NCI-H187 treated with DMSO at 0.1 percent for 48 hours (cell line): ENCODE measurements around the gene SND1.

Experiments
- DNase-seq: peaks from one replicate; lab custom pipeline; 2025; lab: John Stamatoyannopoulos, UW

SND1 gene

GRCh38 chr7:127934711-127935110 is 282.7 kb downstream of the SND1 start:
- no peak for DNase-seq

- DNase-seq: no peak
These were observed 283.9 kb downstream of the SND1 start for GRCh38 chr7:127935847-127936376.

- DNase-seq: no peak
These were observed 285.2 kb downstream of the SND1 start for GRCh38 chr7:127937066-127937680.

GRCh38 chr7:127938588-127938987 is 286.6 kb downstream of the SND1 start:
- no peak for DNase-seq

GRCh38 chr7:127940381-127941160 is 288.6 kb downstream of the SND1 start:
- DNase-seq: no peak

- no peak for DNase-seq
These were observed 289.6 kb downstream of the SND1 start for GRCh38 chr7:127941476-127942210.

GRCh38 chr7:127943541-127944521 is 291.8 kb downstream of the SND1 start:
- peak; percentile 88 for DNase-seq

- DNase-seq: no peak
These were observed 294.1 kb downstream of the SND1 start for GRCh38 chr7:127946111-127946510.

- no peak for DNase-seq
These were observed 294.9 kb downstream of the SND1 start for GRCh38 chr7:127946847-127947246.

GRCh38 chr7:127948312-127948711 is 296.3 kb downstream of the SND1 start:
- no peak for DNase-seq

GRCh38 chr7:127948930-127949329 is 296.9 kb downstream of the SND1 start:
- DNase-seq: no peak

GRCh38 chr7:127949769-127950222 is 297.8 kb downstream of the SND1 start:
- no peak for DNase-seq

GRCh38 chr7:127950233-127950935 is 298.4 kb downstream of the SND1 start:
- no peak for DNase-seq

- no peak for DNase-seq
These were observed 301.7 kb downstream of the SND1 start for GRCh38 chr7:127953423-127954356.

- DNase-seq: no peak
These were observed 302.4 kb downstream of the SND1 start for GRCh38 chr7:127954357-127954748.

GRCh38 chr7:127955051-127955531 is 303.1 kb downstream of the SND1 start:
- no peak for DNase-seq

GRCh38 chr7:127957886-127958285 is 305.9 kb downstream of the SND1 start:
- DNase-seq: no peak

GRCh38 chr7:127959770-127960169 is 307.8 kb downstream of the SND1 start:
- DNase-seq: no peak

GRCh38 chr7:127961786-127962453 is 309.9 kb downstream of the SND1 start:
- DNase-seq: peak; percentile 84
